Measurements from ENCODE around the gene NHLH1. TPM values are rescaled to one million over a fixed set of nuclear protein-coding genes. Genes with fewer than 3 reads are reported as not detected.

NHLH1 gene
- total RNA-seq, 4 donors from 2014 or later, result not detected

DNA sequence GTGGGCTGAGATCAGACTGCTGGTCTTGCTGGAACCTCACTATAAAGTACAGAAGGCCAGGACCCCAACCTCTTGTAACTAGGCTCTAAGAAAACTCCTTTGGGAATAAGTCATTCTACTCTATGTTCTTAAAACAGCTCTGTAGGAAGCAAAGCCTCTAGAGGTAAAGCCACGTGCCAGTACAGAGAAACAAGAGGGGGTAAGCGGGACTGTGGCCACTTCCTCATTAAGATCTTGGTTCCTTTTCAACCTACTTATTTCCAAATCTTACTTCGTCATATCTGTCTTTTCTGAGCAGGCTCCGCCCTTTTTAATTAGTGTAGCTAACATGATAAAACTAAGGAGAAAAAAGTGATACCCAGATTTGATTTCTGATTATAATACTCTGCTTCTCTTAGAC lies 19.9 kb upstream of the NHLH1 start:
- Histone ChIP-seq H3K27me3 (no peaks in the 10 kb centered on the region), H3K4me1 (peaks cover 8 to 11% of the 10 kb centered on the region in 2 donors), H3K9me3 (no peaks in the 10 kb centered on the region), H3K36me3 (peaks cover 21 to 27% of the 10 kb centered on the region in 2 donors), H3K4me3 (replicated peaks in 1 of 3) (no peak overlapping the region), H3K27ac (no peak overlapping the region)
- TF ChIP-seq POLR2A (IDR thresholded peaks at IDR 0.05), result no peak
- TF ChIP-seq, protein P1, sequence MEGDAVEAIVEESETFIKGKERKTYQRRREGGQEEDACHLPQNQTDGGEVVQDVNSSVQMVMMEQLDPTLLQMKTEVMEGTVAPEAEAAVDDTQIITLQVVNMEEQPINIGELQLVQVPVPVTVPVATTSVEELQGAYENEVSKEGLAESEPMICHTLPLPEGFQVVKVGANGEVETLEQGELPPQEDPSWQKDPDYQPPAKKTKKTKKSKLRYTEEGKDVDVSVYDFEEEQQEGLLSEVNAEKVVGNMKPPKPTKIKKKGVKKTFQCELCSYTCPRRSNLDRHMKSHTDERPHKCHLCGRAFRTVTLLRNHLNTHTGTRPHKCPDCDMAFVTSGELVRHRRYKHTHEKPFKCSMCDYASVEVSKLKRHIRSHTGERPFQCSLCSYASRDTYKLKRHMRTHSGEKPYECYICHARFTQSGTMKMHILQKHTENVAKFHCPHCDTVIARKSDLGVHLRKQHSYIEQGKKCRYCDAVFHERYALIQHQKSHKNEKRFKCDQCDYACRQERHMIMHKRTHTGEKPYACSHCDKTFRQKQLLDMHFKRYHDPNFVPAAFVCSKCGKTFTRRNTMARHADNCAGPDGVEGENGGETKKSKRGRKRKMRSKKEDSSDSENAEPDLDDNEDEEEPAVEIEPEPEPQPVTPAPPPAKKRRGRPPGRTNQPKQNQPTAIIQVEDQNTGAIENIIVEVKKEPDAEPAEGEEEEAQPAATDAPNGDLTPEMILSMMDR (IDR thresholded peaks at IDR 0.05), result no peak
- WGBS, 2 donors, result 74 to 83% methylated on average over 4 of the region's 4 CpGs
- no peak for DNase-seq
- intact Hi-C loops (cut with DNase I), result no loop called here

- H3K36me3 ChIP-seq, result peaks cover 67 to 73% of the 10 kb centered on the region in 2 donors
- TF ChIP-seq POLR2A (IDR thresholded peaks at IDR 0.05), result no peak
- TF ChIP-seq, protein P1 (IDR thresholded peaks at IDR 0.05), result no peak
These were observed 15.2 kb upstream of the NHLH1 start for GRCh38 chr1:160351629-160352028.

DNA sequence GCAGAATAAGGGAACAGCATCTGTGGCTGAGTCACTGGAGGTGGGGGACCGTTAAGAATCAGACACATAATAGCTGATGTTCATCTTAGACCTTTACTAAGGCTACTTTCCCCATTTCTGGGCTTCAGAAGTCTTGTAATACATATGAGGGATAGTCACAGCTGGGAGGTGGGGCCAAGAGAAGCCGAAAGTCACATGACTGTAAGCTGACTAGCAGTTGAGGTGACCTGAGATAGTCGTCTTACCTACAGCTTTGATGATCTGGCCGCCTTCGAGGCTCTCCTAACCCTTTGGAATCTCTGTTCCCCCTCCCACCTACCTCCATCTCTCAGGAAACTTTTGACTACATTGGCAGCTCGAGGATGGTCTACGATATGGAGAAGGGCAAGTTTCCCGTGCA lies 14.3 kb upstream of the NHLH1 start:
- peaks cover 75 to 83% of the 10 kb centered on the region in 2 donors for H3K36me3 ChIP-seq
- WGBS, 2 donors, result 91 to 92% methylated on average over 8 of the region's 8 CpGs
- DNase-seq, result no peak
- H3K27me3 ChIP-seq, result no peaks in the 10 kb centered on the region
- no peaks in the 10 kb centered on the region for H3K9me3 ChIP-seq
- no peak overlapping the region for H3K4me3 ChIP-seq (replicated peaks in 1 of 3)
- H3K4me1 ChIP-seq, result no peaks in the 10 kb centered on the region
- intact Hi-C loops (cut with DNase I), result no loop called here
- TF ChIP-seq, protein P1 (IDR thresholded peaks at IDR 0.05), result no peak
- TF ChIP-seq POLR2A (IDR thresholded peaks at IDR 0.05), result no peak
- H3K27ac ChIP-seq, result no peak overlapping the region

More at GRCh38 chr1:160351629-160352028, 15.2 kb upstream of the NHLH1 start:
- Histone ChIP-seq H3K27ac (no peak overlapping the region), H3K4me3 (replicated peaks in 1 of 3) (no peak overlapping the region), H3K4me1 (no peaks in the 10 kb centered on the region), H3K9me3 (no peaks in the 10 kb centered on the region), H3K27me3 (no peaks in the 10 kb centered on the region)
- no peak for DNase-seq
- WGBS, 2 donors, result 83 to 89% methylated on average over 4 of the region's 4 CpGs
- intact Hi-C loops (cut with DNase I), result no loop called here

GRCh38 chr1:160353223-160353622 lies 13.6 kb upstream of the NHLH1 start:
- 95 to 100% methylated on average over 2 of the region's 2 CpGs for WGBS, 2 donors
- Histone ChIP-seq H3K27me3 (no peaks in the 10 kb centered on the region), H3K36me3 (peaks cover 82 to 89% of the 10 kb centered on the region in 2 donors), H3K4me1 (no peaks in the 10 kb centered on the region), H3K27ac (no peak overlapping the region), H3K9me3 (no peaks in the 10 kb centered on the region), H3K4me3 (replicated peaks in 1 of 3) (no peak overlapping the region)
- intact Hi-C loops (cut with DNase I), result no loop called here
- DNase-seq, result no peak
- no peak for TF ChIP-seq POLR2A (IDR thresholded peaks at IDR 0.05)
- TF ChIP-seq, protein P1 (IDR thresholded peaks at IDR 0.05), result no peak

DNA sequence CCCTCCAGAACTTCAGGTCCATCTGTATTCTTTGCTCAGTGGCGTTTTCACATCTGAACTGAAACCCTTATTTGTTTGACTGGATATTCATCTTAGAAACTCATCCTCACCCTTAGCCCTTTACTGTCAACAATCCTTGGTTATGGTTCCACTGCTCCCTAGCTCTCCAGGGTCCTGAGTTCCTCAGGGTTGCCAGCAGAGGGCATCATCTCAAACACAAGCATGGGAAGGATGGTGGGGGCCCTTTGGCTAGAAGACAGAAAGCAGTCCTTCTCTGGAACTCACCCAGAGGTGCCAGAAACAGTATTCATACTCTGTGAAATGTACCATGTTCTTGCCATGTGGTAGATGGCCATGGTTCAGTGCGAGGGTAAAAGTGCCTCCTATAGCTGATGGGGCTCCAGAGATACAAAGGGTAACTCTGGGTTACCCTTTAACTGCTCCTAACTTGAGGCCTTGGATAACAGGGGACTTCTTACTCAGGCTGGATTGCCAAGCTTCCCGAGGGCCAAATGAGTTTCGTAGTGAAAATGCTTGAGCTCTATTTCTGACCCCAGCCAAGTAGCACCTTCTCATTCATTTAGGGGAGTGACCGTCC lies 12.4 kb upstream of the NHLH1 start:
- Histone ChIP-seq H3K27ac (no peak overlapping the region), H3K9me3 (no peaks in the 10 kb centered on the region), H3K27me3 (no peaks in the 10 kb centered on the region), H3K36me3 (peaks cover 86 to 90% of the 10 kb centered on the region in 2 donors), H3K4me3 (replicated peaks in 1 of 3) (no peak overlapping the region), H3K4me1 (no peaks in the 10 kb centered on the region)
- TF ChIP-seq POLR2A (IDR thresholded peaks at IDR 0.05), result no peak
- TF ChIP-seq, protein P1 (IDR thresholded peaks at IDR 0.05), result peak in 1 of 6 experiments; percentile 34
- DNase-seq, result no peak
- WGBS, 2 donors, result 86 to 89% methylated on average over 4 of the region's 5 CpGs
- intact Hi-C loops (cut with DNase I), result no loop called here
